WERI-Rb-1 (cell line): ENCODE results near the gene ETFRF1.

Source experiments
- DNase-seq: peaks from one replicate; pipeline ENCODE4 v3.0.0-alpha.2; 2020
- H3K27ac ChIP-seq: fragments of 250-450 bp; sonication (Bioruptor Pico); 2 replicates; pipeline ENCODE4 v1.5.1; 2020; ENCODE audit warnings: mild to moderate bottlenecking, moderate library complexity
- H3K27me3 ChIP-seq: fragments of 250-450 bp; sonication (Bioruptor Pico); 2 replicates; pipeline ENCODE4 v1.5.1; 2021; ENCODE audit warnings: mild to moderate bottlenecking, low read depth, moderate library complexity; ENCODE audit not compliant: insufficient read depth, severe bottlenecking
- H3K36me3 ChIP-seq: fragments of 250-450 bp; sonication (Bioruptor Pico); 2 replicates; pipeline ENCODE4 v1.5.1; 2020; ENCODE audit warnings: mild to moderate bottlenecking, moderate library complexity
- H3K4me3 ChIP-seq: 2 replicates; pipeline ENCODE4 v1.5.1; 2011; ENCODE audit warnings: low read depth, mild to moderate bottlenecking, control low read depth, low read length
- H3K9me3 ChIP-seq: fragments of 250-450 bp; sonication (Bioruptor Pico); 2 replicates; pipeline ENCODE4 v1.5.1; 2021; ENCODE audit warnings: mild to moderate bottlenecking, moderate library complexity; ENCODE audit not compliant: severe bottlenecking
- CTCF ChIP-seq: IDR thresholded peaks from 2 replicates; pipeline ENCODE4 v1.5.1; 2011; ENCODE audit warnings: low read depth, mild to moderate bottlenecking, control low read depth, inconsistent platforms, low read length

ETFRF1 gene

GRCh38 chr12:25243680-25243990 is 48.6 kb downstream of the ETFRF1 start:
- H3K36me3 ChIP-seq = peaks cover 17% of the 10 kb centered on the region
- TF ChIP-seq CTCF = no peak
- H3K4me3 ChIP-seq = no peak overlapping the region
- no peak overlapping the region for H3K27ac ChIP-seq
- H3K9me3 ChIP-seq = no peaks in the 10 kb centered on the region
- no peak for DNase-seq
- no peaks in the 10 kb centered on the region for H3K27me3 ChIP-seq

- TF ChIP-seq CTCF = no peak
- Histone ChIP-seq H3K36me3 (peaks cover 17% of the 10 kb centered on the region), H3K27me3 (no peaks in the 10 kb centered on the region), H3K4me3 (no peak overlapping the region), H3K27ac (no peak overlapping the region), H3K9me3 (no peaks in the 10 kb centered on the region)
- no peak for DNase-seq
Measured at GRCh38 chr12:25245491-25245890, 50.5 kb downstream of the ETFRF1 start.

- no peak overlapping the region for H3K27ac ChIP-seq
- H3K9me3 ChIP-seq = no peaks in the 10 kb centered on the region
- DNase-seq = peak; percentile 33
- peaks cover 13% of the 10 kb centered on the region; the same call in 1 of the 2 replicates for H3K36me3 ChIP-seq
- TF ChIP-seq CTCF = no peak
- no peaks in the 10 kb centered on the region for H3K27me3 ChIP-seq
- no peak overlapping the region for H3K4me3 ChIP-seq
Measured at GRCh38 chr12:25248137-25248536, 53.1 kb downstream of the ETFRF1 start.

- H3K36me3 ChIP-seq = peaks cover 7% of the 10 kb centered on the region; the same call in 1 of the 2 replicates
- H3K4me3 ChIP-seq = no peak overlapping the region
- no peak for DNase-seq
- H3K27ac ChIP-seq = peak overlapping the region; percentile 45
- no peaks in the 10 kb centered on the region for H3K27me3 ChIP-seq
- no peak for TF ChIP-seq CTCF
- H3K9me3 ChIP-seq = no peaks in the 10 kb centered on the region
Measured at GRCh38 chr12:25248732-25249131, 53.7 kb downstream of the ETFRF1 start.

GRCh38 chr12:25249931-25250738 is 55.1 kb downstream of the ETFRF1 start:
- H3K9me3 ChIP-seq = no peaks in the 10 kb centered on the region
- H3K27ac ChIP-seq = peak overlapping the region; percentile 92
- DNase-seq = peak; percentile 72
- TF ChIP-seq CTCF = no peak
- H3K27me3 ChIP-seq = no peaks in the 10 kb centered on the region
- H3K4me3 ChIP-seq = peak overlapping the region; percentile 62
- H3K36me3 ChIP-seq = peaks cover 2% of the 10 kb centered on the region; the same call in 1 of the 2 replicates
